HEK293 (cell line): Measurements from ENCODE around the gene GOLT1A.

ENCODE experiments used
- HOXC10 ChIP-seq: sonication (generic); formaldehyde crosslinking; IDR thresholded peaks from 2 replicates; pipeline ENCODE4 v1.8.1; 2023; ENCODE audit warnings: mild to moderate bottlenecking, missing genetic modification reagents
- SP2 ChIP-seq: fragments of 450-650 bp; formaldehyde crosslinking; IDR thresholded peaks from 2 replicates; pipeline ENCODE4 v1.5.1; 2016; ENCODE audit warnings: missing biosample characterization, missing genetic modification characterization
- ZBTB17 ChIP-seq: fragments of 450-650 bp; formaldehyde crosslinking; IDR thresholded peaks from 2 replicates; pipeline ENCODE4 v1.5.1; 2016; ENCODE audit warnings: missing biosample characterization, missing genetic modification characterization
- ZBTB8A ChIP-seq: fragments of 450-650 bp; formaldehyde crosslinking; IDR thresholded peaks from 2 replicates; pipeline ENCODE4 v1.5.1; 2016; ENCODE audit warnings: missing biosample characterization, missing genetic modification characterization
- ZFP3 ChIP-seq: fragments of 450-650 bp; formaldehyde crosslinking; IDR thresholded peaks from 2 replicates; pipeline ENCODE4 v1.5.1; 2016; ENCODE audit warnings: low read depth, missing biosample characterization, missing genetic modification characterization
- ZNF121 ChIP-seq: fragments of 450-650 bp; formaldehyde crosslinking; IDR thresholded peaks from 2 replicates; pipeline ENCODE4 v1.5.1; 2016; ENCODE audit warnings: missing biosample characterization, missing genetic modification characterization
- ZNF132 ChIP-seq: fragments of 450-650 bp; formaldehyde crosslinking; IDR thresholded peaks from 2 replicates; pipeline ENCODE4 v1.5.1; 2017; ENCODE audit warnings: missing biosample characterization, missing genetic modification characterization, borderline replicate concordance
- ZNF274 ChIP-seq, 2 experiments: fragments of 200-500 bp in 1 of 2; fragments of 450-650 bp in 1 of 2; sonication (Bioruptor generic) in 1 of 2; formaldehyde crosslinking in 1 of 2; IDR thresholded peaks; 2 replicates each; pipeline versions ENCODE4 v1.5.1 to v1.6.1; 2014 to 2016; ENCODE audit warnings: borderline replicate concordance in 1 of 2, inconsistent platforms in 1 of 2, low read length in 1 of 2, missing biosample characterization in 1 of 2, missing genetic modification characterization in 1 of 2
- ZNF350 ChIP-seq: fragments of 450-650 bp; formaldehyde crosslinking; IDR thresholded peaks from 2 replicates; pipeline ENCODE4 v1.5.0; 2017; ENCODE audit warnings: missing biosample characterization, mild to moderate bottlenecking, missing genetic modification characterization
- ZNF571 ChIP-seq: fragments of 450-650 bp; formaldehyde crosslinking; IDR thresholded peaks from 2 replicates; pipeline ENCODE4 v1.5.0; 2017; ENCODE audit warnings: missing biosample characterization, missing genetic modification characterization
- ZNF610 ChIP-seq: fragments of 450-650 bp; formaldehyde crosslinking; IDR thresholded peaks from 2 replicates; pipeline ENCODE4 v1.5.1; 2016; ENCODE audit warnings: missing biosample characterization, missing genetic modification characterization, borderline replicate concordance
- ZNF777 ChIP-seq: fragments of 450-650 bp; formaldehyde crosslinking; IDR thresholded peaks from 2 replicates; pipeline ENCODE4 v1.5.1; 2017; ENCODE audit warnings: missing biosample characterization, missing genetic modification characterization, borderline replicate concordance
- TF ChIP-seq, protein P1 (sequence below): fragments of 450-650 bp; formaldehyde crosslinking; IDR thresholded peaks from 2 replicates; pipeline ENCODE4 v1.5.1; 2017; ENCODE audit warnings: missing biosample characterization, missing genetic modification characterization
- TF ChIP-seq, protein P2 (sequence below): fragments of 450-650 bp; formaldehyde crosslinking; IDR thresholded peaks from 2 replicates; pipeline ENCODE4 v1.5.1; 2016; ENCODE audit warnings: missing biosample characterization, missing genetic modification characterization
- TF ChIP-seq, protein P3 (sequence below): fragments of 450-650 bp; formaldehyde crosslinking; IDR thresholded peaks from 2 replicates; pipeline ENCODE4 v1.5.1; 2016; ENCODE audit warnings: missing biosample characterization, missing genetic modification characterization
- TF ChIP-seq, protein P4 (sequence below): fragments of 450-650 bp; formaldehyde crosslinking; IDR thresholded peaks from 2 replicates; pipeline ENCODE4 v1.5.1; 2016; ENCODE audit warnings: missing biosample characterization, missing genetic modification characterization, low read depth
- TF ChIP-seq, protein P5 (sequence below): fragments of 450-650 bp; formaldehyde crosslinking; IDR thresholded peaks from 2 replicates; pipeline ENCODE4 v1.5.1; 2016; ENCODE audit warnings: missing biosample characterization, missing genetic modification characterization
- TF ChIP-seq, protein P6 (sequence below): fragments of 450-650 bp; formaldehyde crosslinking; IDR thresholded peaks from 2 replicates; pipeline ENCODE4 v1.5.1; 2017; ENCODE audit warnings: missing biosample characterization, mild to moderate bottlenecking, missing genetic modification characterization, moderate library complexity
- TF ChIP-seq, protein P7 (sequence below): fragments of 450-650 bp; formaldehyde crosslinking; IDR thresholded peaks from 2 replicates; pipeline ENCODE4 v1.5.1; 2016; ENCODE audit warnings: missing biosample characterization, missing genetic modification characterization, borderline replicate concordance

The GOLT1A gene

DNA sequence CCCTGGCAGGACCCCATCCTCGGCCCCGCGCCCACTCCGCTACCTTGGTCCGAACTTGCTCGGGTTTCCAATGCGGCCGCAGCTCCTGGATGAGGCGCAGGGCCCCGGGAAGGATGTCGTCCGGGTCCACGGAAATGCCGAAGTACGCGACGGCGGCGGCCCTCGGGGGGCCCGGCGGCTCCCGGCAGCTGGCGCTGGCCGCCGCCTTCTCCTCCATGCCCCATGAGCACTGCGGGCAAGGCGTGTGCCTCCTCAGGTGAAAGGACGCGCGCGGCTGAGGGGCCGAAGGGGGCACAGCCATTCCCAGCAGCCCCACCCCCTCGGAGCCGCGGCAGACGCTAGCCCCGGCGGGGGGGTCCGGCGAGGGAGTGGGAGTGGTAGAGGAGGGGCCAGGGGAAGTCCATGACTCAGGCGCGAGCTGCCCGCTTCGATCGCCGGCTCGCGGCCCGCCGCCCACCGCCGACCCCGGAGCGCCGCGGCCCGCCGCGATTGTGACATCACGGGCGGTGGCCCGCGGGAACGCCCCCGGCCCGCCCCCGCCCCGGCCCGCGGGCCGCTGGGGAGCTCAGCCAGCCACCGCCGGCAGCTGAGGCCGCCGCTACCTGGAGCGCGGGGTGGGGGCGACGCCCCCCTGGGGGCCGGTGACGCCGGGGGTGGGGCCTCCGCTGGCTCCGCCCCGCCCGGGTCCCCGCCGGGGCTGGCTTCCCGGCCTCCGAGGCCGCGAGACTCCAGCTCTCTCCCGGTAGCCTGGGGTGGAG, 62.1 kb downstream of the GOLT1A start, which contains the start of gene ETNK2 (continued):
- TF ChIP-seq, protein P1, sequence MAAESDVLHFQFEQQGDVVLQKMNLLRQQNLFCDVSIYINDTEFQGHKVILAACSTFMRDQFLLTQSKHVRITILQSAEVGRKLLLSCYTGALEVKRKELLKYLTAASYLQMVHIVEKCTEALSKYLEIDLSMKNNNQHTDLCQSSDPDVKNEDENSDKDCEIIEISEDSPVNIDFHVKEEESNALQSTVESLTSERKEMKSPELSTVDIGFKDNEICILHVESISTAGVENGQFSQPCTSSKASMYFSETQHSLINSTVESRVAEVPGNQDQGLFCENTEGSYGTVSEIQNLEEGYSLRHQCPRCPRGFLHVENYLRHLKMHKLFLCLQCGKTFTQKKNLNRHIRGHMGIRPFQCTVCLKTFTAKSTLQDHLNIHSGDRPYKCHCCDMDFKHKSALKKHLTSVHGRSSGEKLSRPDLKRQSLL = no peak
- TF ChIP-seq ZNF571 (no peak), ZNF121 (tag by site-specific recombination) (no peak), ZBTB17 (peak; percentile 33; the same call in 1 of the 2 replicates), ZNF274 (IDR thresholded peaks at IDR 0.05; ENCODE audit: low read length) (no peak), ZNF274 (tag by site-specific recombination; IDR thresholded peaks at IDR 0.05; ENCODE audit: borderline replicate concordance) (no peak), HOXC10 (CRISPR knock-in tag) (no peak), SP2 (tag by site-specific recombination) (peak; percentile 8; the same call in 1 of the 2 replicates), ZBTB8A (tag by site-specific recombination) (peak; percentile 23; the same call in 1 of the 2 replicates), ZNF132 (tag by site-specific recombination) (no peak), ZNF610 (no peak), ZNF777 (peak; percentile 78; the same call in 1 of the 2 replicates), ZFP3 (tag by site-specific recombination) (no peak), ZNF350 (tag by site-specific recombination) (no peak)
- TF ChIP-seq, protein P2, sequence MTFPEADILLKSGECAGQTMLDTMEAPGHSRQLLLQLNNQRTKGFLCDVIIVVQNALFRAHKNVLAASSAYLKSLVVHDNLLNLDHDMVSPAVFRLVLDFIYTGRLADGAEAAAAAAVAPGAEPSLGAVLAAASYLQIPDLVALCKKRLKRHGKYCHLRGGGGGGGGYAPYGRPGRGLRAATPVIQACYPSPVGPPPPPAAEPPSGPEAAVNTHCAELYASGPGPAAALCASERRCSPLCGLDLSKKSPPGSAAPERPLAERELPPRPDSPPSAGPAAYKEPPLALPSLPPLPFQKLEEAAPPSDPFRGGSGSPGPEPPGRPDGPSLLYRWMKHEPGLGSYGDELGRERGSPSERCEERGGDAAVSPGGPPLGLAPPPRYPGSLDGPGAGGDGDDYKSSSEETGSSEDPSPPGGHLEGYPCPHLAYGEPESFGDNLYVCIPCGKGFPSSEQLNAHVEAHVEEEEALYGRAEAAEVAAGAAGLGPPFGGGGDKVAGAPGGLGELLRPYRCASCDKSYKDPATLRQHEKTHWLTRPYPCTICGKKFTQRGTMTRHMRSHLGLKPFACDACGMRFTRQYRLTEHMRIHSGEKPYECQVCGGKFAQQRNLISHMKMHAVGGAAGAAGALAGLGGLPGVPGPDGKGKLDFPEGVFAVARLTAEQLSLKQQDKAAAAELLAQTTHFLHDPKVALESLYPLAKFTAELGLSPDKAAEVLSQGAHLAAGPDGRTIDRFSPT (tag by site-specific recombination) = peak; percentile 66; the same call in 1 of the 2 replicates
- TF ChIP-seq, protein P3, sequence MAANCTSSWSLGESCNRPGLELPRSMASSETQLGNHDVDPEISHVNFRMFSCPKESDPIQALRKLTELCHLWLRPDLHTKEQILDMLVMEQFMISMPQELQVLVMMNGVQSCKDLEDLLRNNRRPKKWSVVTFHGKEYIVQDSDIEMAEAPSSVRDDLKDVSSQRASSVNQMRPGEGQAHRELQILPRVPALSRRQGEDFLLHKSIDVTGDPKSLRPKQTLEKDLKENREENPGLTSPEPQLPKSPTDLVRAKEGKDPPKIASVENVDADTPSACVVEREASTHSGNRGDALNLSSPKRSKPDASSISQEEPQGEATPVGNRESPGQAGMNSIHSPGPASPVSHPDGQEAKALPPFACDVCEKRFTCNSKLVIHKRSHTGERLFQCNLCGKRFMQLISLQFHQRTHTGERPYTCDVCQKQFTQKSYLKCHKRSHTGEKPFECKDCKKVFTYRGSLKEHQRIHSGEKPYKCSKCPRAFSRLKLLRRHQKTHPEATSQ = no peak
- TF ChIP-seq, protein P4, sequence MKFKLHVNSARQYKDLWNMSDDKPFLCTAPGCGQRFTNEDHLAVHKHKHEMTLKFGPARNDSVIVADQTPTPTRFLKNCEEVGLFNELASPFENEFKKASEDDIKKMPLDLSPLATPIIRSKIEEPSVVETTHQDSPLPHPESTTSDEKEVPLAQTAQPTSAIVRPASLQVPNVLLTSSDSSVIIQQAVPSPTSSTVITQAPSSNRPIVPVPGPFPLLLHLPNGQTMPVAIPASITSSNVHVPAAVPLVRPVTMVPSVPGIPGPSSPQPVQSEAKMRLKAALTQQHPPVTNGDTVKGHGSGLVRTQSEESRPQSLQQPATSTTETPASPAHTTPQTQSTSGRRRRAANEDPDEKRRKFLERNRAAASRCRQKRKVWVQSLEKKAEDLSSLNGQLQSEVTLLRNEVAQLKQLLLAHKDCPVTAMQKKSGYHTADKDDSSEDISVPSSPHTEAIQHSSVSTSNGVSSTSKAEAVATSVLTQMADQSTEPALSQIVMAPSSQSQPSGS = no peak
- TF ChIP-seq, protein P5, sequence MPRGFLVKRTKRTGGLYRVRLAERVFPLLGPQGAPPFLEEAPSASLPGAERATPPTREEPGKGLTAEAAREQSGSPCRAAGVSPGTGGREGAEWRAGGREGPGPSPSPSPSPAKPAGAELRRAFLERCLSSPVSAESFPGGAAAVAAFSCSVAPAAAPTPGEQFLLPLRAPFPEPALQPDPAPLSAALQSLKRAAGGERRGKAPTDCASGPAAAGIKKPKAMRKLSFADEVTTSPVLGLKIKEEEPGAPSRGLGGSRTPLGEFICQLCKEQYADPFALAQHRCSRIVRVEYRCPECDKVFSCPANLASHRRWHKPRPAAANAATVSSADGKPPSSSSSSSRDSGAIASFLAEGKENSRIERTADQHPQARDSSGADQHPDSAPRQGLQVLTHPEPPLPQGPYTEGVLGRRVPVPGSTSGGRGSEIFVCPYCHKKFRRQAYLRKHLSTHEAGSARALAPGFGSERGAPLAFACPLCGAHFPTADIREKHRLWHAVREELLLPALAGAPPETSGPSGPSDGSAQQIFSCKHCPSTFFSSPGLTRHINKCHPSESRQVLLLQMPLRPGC = no peak
- TF ChIP-seq, protein P6, sequence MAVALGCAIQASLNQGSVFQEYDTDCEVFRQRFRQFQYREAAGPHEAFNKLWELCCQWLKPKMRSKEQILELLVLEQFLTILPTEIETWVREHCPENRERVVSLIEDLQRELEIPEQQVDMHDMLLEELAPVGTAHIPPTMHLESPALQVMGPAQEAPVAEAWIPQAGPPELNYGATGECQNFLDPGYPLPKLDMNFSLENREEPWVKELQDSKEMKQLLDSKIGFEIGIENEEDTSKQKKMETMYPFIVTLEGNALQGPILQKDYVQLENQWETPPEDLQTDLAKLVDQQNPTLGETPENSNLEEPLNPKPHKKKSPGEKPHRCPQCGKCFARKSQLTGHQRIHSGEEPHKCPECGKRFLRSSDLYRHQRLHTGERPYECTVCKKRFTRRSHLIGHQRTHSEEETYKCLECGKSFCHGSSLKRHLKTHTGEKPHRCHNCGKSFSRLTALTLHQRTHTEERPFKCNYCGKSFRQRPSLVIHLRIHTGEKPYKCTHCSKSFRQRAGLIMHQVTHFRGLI (tag by site-specific recombination) = no peak
- TF ChIP-seq, protein P7, sequence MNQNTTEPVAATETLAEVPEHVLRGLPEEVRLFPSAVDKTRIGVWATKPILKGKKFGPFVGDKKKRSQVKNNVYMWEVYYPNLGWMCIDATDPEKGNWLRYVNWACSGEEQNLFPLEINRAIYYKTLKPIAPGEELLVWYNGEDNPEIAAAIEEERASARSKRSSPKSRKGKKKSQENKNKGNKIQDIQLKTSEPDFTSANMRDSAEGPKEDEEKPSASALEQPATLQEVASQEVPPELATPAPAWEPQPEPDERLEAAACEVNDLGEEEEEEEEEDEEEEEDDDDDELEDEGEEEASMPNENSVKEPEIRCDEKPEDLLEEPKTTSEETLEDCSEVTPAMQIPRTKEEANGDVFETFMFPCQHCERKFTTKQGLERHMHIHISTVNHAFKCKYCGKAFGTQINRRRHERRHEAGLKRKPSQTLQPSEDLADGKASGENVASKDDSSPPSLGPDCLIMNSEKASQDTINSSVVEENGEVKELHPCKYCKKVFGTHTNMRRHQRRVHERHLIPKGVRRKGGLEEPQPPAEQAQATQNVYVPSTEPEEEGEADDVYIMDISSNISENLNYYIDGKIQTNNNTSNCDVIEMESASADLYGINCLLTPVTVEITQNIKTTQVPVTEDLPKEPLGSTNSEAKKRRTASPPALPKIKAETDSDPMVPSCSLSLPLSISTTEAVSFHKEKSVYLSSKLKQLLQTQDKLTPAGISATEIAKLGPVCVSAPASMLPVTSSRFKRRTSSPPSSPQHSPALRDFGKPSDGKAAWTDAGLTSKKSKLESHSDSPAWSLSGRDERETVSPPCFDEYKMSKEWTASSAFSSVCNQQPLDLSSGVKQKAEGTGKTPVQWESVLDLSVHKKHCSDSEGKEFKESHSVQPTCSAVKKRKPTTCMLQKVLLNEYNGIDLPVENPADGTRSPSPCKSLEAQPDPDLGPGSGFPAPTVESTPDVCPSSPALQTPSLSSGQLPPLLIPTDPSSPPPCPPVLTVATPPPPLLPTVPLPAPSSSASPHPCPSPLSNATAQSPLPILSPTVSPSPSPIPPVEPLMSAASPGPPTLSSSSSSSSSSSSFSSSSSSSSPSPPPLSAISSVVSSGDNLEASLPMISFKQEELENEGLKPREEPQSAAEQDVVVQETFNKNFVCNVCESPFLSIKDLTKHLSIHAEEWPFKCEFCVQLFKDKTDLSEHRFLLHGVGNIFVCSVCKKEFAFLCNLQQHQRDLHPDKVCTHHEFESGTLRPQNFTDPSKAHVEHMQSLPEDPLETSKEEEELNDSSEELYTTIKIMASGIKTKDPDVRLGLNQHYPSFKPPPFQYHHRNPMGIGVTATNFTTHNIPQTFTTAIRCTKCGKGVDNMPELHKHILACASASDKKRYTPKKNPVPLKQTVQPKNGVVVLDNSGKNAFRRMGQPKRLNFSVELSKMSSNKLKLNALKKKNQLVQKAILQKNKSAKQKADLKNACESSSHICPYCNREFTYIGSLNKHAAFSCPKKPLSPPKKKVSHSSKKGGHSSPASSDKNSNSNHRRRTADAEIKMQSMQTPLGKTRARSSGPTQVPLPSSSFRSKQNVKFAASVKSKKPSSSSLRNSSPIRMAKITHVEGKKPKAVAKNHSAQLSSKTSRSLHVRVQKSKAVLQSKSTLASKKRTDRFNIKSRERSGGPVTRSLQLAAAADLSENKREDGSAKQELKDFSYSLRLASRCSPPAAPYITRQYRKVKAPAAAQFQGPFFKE (tag by site-specific recombination) = no peak
